WTC11 (cell line): ENCODE results near the gene CTSA. TPM values are rescaled to one million over a fixed set of nuclear protein-coding genes. Genes with fewer than 3 reads are reported as not detected.

Experiments used
- ATAC-seq: fragments of 200-7000 bp; cut with Tn5 transposase; 2 replicates; pipeline ENCODE4 v1.10.0; 2021; ENCODE audit warnings: mild to moderate bottlenecking, moderate library complexity
- CTCF ChIA-PET: fragments of 300-600 bp; sonication (Branson Sonifier 250); formaldehyde crosslinking; loops from one replicate; lab custom pipeline; 2021; ENCODE audit warnings: antibody characterized with exemption; lab: Charles Lee
- POLR2A ChIA-PET: fragments of 350-600 bp; sonication (Branson Sonifier 250); formaldehyde crosslinking; loops from one replicate; lab custom pipeline; 2021; ENCODE audit warnings: antibody characterized with exemption; lab: Charles Lee
- DNase-seq: peaks from one replicate; pipeline ENCODE4 v3.0.0; 2021; ENCODE audit warnings: low spot score
- H3K27ac Mint-ChIP-seq: 2 replicates; pipeline ENCODE4 v1.8.0; 2021; ENCODE audit warnings: mixed read lengths
- H3K27me3 Mint-ChIP-seq: 2 replicates; pipeline ENCODE4 v1.8.0; 2021; ENCODE audit warnings: low read depth, mild to moderate bottlenecking, moderate library complexity, mixed read lengths
- H3K36me3 Mint-ChIP-seq: 2 replicates; pipeline ENCODE4 v1.8.0; 2021; ENCODE audit warnings: mixed read lengths
- H3K4me1 Mint-ChIP-seq: 2 replicates; pipeline ENCODE4 v1.8.0; 2022; ENCODE audit warnings: mixed read lengths
- H3K4me3 Mint-ChIP-seq: 2 replicates; pipeline ENCODE4 v1.8.0; 2021; ENCODE audit warnings: mild to moderate bottlenecking, moderate library complexity, mixed read lengths
- H3K9me3 Mint-ChIP-seq: 2 replicates; pipeline ENCODE4 v1.8.0; 2021; ENCODE audit warnings: mixed read lengths
- ETV6 ChIP-seq: sonication (generic); formaldehyde crosslinking; IDR thresholded peaks from 2 replicates; pipeline ENCODE4 v1.8.1; 2022; ENCODE audit warnings: mild to moderate bottlenecking, missing genetic modification reagents
- FOXJ3 ChIP-seq: sonication (generic); formaldehyde crosslinking; IDR thresholded peaks from 2 replicates; pipeline ENCODE4 v1.9.0; 2021; ENCODE audit warnings: missing genetic modification reagents, mild to moderate bottlenecking, borderline replicate concordance
- GTF2I ChIP-seq: fragments of 250-450 bp; sonication (Bioruptor Pico); conservative IDR thresholded peaks from 2 replicates; pipeline ENCODE4 v1.4.0; 2021; ENCODE audit warnings: mild to moderate bottlenecking
- HMGA2 ChIP-seq: fragments of 250-450 bp; sonication (Bioruptor Pico); IDR thresholded peaks from 2 replicates; pipeline ENCODE4 v1.4.0; 2021; ENCODE audit warnings: mild to moderate bottlenecking, moderate library complexity
- MYBL2 ChIP-seq: sonication (generic); formaldehyde crosslinking; IDR thresholded peaks from 2 replicates; pipeline ENCODE4 v1.8.1; 2023; ENCODE audit warnings: mild to moderate bottlenecking, moderate library complexity, missing genetic modification reagents
- NR1H2 ChIP-seq: sonication (generic); formaldehyde crosslinking; IDR thresholded peaks from 2 replicates; pipeline ENCODE4 v1.9.0; 2021; ENCODE audit warnings: mild to moderate bottlenecking, moderate library complexity, missing genetic modification reagents
- NR2C2 ChIP-seq: sonication (generic); formaldehyde crosslinking; IDR thresholded peaks from 2 replicates; pipeline ENCODE4 v1.8.0; 2022; ENCODE audit warnings: mild to moderate bottlenecking, missing genetic modification reagents
- NR3C1 ChIP-seq: sonication (generic); formaldehyde crosslinking; conservative IDR thresholded peaks from 2 replicates; pipeline ENCODE4 v1.8.1; 2023; ENCODE audit warnings: low read depth, mild to moderate bottlenecking, missing genetic modification reagents
- SP1 ChIP-seq: sonication (generic); formaldehyde crosslinking; conservative IDR thresholded peaks from 2 replicates; pipeline ENCODE4 v1.8.1; 2022; ENCODE audit warnings: missing genetic modification reagents
- ZNF121 ChIP-seq: sonication (generic); formaldehyde crosslinking; IDR thresholded peaks from 2 replicates; pipeline ENCODE4 v1.8.0; 2023; ENCODE audit warnings: missing genetic modification reagents
- ZNF138 ChIP-seq: sonication (generic); formaldehyde crosslinking; conservative IDR thresholded peaks from 2 replicates; pipeline ENCODE4 v1.8.1; 2022; ENCODE audit warnings: mild to moderate bottlenecking, moderate library complexity, missing genetic modification reagents
- total RNA-seq: library from RNA; stranded (reverse); gene quantifications from 3 replicates; pipeline ENCODE4 v1.2.3, GENCODE V29; 2021
- TF ChIP-seq, protein P1 (sequence below): sonication (generic); formaldehyde crosslinking; IDR thresholded peaks from 2 replicates; pipeline ENCODE4 v1.8.0; 2022; ENCODE audit warnings: missing genetic modification reagents
- TF ChIP-seq, protein P2 (sequence below): fragments of 250-450 bp; sonication (Bioruptor Pico); IDR thresholded peaks from 2 replicates; pipeline ENCODE4 v1.9.0; 2021; ENCODE audit warnings: mild to moderate bottlenecking
- TF ChIP-seq, protein P3 (sequence below): fragments of 250-450 bp; sonication (Bioruptor Pico); IDR thresholded peaks from 2 replicates; pipeline ENCODE4 v1.9.0; 2021; ENCODE audit warnings: mild to moderate bottlenecking
- TF ChIP-seq, protein P4 (sequence below): sonication (generic); formaldehyde crosslinking; conservative IDR thresholded peaks from 2 replicates; pipeline ENCODE4 v1.8.1; 2023; ENCODE audit warnings: mild to moderate bottlenecking, low read depth, missing genetic modification reagents, moderate library complexity
- TF ChIP-seq, protein P5 (sequence below): sonication (generic); formaldehyde crosslinking; IDR thresholded peaks from 2 replicates; pipeline ENCODE4 v1.8.0; 2022; ENCODE audit warnings: mild to moderate bottlenecking, missing genetic modification reagents
- TF ChIP-seq, protein P6 (sequence below): sonication (generic); formaldehyde crosslinking; IDR thresholded peaks from 2 replicates; pipeline ENCODE4 v1.8.1; 2022; ENCODE audit warnings: low read depth, mild to moderate bottlenecking, moderate library complexity, missing genetic modification reagents, borderline replicate concordance
- TF ChIP-seq, protein P7 (sequence below): fragments of 250-450 bp; sonication (Bioruptor Pico); IDR thresholded peaks from 2 replicates; pipeline ENCODE4 v1.9.0; 2021; ENCODE audit warnings: mild to moderate bottlenecking, borderline replicate concordance

Gene CTSA
- total RNA-seq, 1 experiment from 2014 or later = 48.3 TPM

DNA sequence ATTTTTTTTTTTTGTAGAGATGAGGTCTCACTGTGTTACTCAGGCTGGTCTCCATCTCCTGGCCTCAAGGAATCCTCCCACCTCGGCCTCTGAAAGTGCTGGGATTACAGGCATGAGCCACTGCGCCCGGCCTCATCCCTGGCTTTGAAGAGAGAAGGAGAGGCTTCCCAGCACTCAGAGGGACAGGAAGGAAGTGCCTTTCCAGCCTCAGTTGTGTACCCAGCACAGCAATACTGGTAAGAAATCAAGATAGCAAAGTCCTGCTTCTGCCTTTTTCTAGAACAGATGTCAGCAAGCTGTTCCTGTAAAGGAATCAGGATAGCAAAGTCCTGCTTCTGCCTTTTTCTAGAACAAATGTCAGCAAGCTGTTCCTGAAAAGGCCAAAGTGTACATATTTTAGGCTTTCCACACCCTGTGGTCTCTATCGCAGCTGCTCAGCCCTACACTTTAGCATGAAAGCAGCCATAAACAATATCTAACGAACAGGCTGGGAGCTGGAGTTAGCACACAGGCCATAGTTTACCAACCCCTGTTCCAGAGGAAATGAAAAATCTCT is 27.1 kb downstream of the CTSA start (continued):
- TF ChIP-seq, protein P1, sequence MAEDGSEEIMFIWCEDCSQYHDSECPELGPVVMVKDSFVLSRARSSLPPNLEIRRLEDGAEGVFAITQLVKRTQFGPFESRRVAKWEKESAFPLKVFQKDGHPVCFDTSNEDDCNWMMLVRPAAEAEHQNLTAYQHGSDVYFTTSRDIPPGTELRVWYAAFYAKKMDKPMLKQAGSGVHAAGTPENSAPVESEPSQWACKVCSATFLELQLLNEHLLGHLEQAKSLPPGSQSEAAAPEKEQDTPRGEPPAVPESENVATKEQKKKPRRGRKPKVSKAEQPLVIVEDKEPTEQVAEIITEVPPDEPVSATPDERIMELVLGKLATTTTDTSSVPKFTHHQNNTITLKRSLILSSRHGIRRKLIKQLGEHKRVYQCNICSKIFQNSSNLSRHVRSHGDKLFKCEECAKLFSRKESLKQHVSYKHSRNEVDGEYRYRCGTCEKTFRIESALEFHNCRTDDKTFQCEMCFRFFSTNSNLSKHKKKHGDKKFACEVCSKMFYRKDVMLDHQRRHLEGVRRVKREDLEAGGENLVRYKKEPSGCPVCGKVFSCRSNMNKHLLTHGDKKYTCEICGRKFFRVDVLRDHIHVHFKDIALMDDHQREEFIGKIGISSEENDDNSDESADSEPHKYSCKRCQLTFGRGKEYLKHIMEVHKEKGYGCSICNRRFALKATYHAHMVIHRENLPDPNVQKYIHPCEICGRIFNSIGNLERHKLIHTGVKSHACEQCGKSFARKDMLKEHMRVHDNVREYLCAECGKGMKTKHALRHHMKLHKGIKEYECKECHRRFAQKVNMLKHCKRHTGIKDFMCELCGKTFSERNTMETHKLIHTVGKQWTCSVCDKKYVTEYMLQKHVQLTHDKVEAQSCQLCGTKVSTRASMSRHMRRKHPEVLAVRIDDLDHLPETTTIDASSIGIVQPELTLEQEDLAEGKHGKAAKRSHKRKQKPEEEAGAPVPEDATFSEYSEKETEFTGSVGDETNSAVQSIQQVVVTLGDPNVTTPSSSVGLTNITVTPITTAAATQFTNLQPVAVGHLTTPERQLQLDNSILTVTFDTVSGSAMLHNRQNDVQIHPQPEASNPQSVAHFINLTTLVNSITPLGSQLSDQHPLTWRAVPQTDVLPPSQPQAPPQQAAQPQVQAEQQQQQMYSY (CRISPR knock-in tag) = no peak
- TF ChIP-seq, protein P2, sequence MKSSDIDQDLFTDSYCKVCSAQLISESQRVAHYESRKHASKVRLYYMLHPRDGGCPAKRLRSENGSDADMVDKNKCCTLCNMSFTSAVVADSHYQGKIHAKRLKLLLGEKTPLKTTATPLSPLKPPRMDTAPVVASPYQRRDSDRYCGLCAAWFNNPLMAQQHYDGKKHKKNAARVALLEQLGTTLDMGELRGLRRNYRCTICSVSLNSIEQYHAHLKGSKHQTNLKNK (CRISPR knock-in tag) = no peak
- TF ChIP-seq, protein P3, sequence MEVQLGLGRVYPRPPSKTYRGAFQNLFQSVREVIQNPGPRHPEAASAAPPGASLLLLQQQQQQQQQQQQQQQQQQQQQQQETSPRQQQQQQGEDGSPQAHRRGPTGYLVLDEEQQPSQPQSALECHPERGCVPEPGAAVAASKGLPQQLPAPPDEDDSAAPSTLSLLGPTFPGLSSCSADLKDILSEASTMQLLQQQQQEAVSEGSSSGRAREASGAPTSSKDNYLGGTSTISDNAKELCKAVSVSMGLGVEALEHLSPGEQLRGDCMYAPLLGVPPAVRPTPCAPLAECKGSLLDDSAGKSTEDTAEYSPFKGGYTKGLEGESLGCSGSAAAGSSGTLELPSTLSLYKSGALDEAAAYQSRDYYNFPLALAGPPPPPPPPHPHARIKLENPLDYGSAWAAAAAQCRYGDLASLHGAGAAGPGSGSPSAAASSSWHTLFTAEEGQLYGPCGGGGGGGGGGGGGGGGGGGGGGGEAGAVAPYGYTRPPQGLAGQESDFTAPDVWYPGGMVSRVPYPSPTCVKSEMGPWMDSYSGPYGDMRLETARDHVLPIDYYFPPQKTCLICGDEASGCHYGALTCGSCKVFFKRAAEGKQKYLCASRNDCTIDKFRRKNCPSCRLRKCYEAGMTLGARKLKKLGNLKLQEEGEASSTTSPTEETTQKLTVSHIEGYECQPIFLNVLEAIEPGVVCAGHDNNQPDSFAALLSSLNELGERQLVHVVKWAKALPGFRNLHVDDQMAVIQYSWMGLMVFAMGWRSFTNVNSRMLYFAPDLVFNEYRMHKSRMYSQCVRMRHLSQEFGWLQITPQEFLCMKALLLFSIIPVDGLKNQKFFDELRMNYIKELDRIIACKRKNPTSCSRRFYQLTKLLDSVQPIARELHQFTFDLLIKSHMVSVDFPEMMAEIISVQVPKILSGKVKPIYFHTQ (CRISPR knock-in tag) = no peak
- no peak for TF ChIP-seq ZNF138
- TF ChIP-seq, protein P4, sequence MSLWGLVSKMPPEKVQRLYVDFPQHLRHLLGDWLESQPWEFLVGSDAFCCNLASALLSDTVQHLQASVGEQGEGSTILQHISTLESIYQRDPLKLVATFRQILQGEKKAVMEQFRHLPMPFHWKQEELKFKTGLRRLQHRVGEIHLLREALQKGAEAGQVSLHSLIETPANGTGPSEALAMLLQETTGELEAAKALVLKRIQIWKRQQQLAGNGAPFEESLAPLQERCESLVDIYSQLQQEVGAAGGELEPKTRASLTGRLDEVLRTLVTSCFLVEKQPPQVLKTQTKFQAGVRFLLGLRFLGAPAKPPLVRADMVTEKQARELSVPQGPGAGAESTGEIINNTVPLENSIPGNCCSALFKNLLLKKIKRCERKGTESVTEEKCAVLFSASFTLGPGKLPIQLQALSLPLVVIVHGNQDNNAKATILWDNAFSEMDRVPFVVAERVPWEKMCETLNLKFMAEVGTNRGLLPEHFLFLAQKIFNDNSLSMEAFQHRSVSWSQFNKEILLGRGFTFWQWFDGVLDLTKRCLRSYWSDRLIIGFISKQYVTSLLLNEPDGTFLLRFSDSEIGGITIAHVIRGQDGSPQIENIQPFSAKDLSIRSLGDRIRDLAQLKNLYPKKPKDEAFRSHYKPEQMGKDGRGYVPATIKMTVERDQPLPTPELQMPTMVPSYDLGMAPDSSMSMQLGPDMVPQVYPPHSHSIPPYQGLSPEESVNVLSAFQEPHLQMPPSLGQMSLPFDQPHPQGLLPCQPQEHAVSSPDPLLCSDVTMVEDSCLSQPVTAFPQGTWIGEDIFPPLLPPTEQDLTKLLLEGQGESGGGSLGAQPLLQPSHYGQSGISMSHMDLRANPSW (CRISPR knock-in tag) = no peak
- no peak for TF ChIP-seq SP1

DNA sequence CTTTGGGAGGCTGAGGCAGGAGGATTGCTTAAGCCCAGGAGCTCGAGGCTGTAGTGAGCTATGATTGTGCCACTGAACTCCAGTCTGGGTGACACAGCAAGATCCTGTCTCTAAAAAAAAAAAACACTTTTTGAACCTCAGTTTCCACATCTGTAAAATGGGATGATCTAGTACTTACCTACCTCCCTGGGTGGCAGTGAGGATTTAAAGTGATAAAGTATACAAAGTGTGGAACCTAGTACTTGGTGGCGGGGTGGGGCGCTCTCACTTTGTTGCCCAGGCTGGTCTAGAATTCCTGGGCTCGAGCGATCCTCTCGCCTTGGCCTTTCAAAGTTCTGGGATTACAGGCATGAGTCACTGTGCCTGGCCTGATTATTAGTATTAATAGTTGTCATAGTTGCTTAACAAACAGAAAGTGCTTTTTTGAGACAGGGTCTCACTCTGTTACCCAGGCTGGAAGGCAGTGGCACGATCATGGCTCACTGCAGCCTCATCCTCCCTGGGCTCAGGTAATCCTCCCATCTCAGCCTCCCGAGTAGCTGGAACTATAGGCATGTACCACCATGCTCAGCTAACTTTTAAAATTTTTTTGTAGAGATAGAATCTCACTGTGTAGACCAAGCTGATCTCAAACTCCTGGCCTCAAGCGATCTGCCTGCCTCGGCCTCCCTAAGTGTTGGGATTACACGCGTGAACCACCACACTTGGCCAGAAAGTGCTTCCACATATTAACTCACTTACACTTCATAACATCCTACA is 27.8 kb downstream of the CTSA start:
- Mint-ChIP-seq H3K27me3 (0 out of 2 replicates have a peak, but pooled peaks cover 3% of the 10 kb centered on the region), H3K4me3 (no peak overlapping the region), H3K36me3 (no peaks in the 10 kb centered on the region), H3K4me1 (peaks cover 7% of the 10 kb centered on the region; the same call in 1 of the 2 replicates), H3K27ac (no peak overlapping the region), H3K9me3 (no peaks in the 10 kb centered on the region)
- ChIA-PET CTCF (interaction anchor here (0.6 to 3.0 kb wide), 5 partner anchors 15 to 93 kb away, joined by 3 to 13 read pairs (median 6); no protein-coding TSS in a partner anchor), POLR2A (interaction anchor here (0.8 to 1.2 kb wide), 3 partner anchors 8 to 29 kb away, joined by 3 to 8 read pairs (median 3); partner anchors contain the start of gene PCIF1)
- ATAC-seq (no peak), DNase-seq (no peak)
- TF ChIP-seq ZNF121 (CRISPR knock-in tag) = no peak
- no peak for TF ChIP-seq GTF2I (CRISPR knock-in tag)
- TF ChIP-seq NR2C2 (CRISPR knock-in tag) = no peak
- TF ChIP-seq, protein P5, sequence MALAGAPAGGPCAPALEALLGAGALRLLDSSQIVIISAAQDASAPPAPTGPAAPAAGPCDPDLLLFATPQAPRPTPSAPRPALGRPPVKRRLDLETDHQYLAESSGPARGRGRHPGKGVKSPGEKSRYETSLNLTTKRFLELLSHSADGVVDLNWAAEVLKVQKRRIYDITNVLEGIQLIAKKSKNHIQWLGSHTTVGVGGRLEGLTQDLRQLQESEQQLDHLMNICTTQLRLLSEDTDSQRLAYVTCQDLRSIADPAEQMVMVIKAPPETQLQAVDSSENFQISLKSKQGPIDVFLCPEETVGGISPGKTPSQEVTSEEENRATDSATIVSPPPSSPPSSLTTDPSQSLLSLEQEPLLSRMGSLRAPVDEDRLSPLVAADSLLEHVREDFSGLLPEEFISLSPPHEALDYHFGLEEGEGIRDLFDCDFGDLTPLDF = no peak
- no peak for TF ChIP-seq MYBL2 (CRISPR knock-in tag)
- TF ChIP-seq NR3C1 = no peak
- TF ChIP-seq, protein P6, sequence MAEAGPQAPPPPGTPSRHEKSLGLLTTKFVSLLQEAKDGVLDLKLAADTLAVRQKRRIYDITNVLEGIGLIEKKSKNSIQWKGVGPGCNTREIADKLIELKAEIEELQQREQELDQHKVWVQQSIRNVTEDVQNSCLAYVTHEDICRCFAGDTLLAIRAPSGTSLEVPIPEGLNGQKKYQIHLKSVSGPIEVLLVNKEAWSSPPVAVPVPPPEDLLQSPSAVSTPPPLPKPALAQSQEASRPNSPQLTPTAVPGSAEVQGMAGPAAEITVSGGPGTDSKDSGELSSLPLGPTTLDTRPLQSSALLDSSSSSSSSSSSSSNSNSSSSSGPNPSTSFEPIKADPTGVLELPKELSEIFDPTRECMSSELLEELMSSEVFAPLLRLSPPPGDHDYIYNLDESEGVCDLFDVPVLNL (CRISPR knock-in tag) = no peak
- TF ChIP-seq FOXJ3 = no peak
- TF ChIP-seq, protein P7, sequence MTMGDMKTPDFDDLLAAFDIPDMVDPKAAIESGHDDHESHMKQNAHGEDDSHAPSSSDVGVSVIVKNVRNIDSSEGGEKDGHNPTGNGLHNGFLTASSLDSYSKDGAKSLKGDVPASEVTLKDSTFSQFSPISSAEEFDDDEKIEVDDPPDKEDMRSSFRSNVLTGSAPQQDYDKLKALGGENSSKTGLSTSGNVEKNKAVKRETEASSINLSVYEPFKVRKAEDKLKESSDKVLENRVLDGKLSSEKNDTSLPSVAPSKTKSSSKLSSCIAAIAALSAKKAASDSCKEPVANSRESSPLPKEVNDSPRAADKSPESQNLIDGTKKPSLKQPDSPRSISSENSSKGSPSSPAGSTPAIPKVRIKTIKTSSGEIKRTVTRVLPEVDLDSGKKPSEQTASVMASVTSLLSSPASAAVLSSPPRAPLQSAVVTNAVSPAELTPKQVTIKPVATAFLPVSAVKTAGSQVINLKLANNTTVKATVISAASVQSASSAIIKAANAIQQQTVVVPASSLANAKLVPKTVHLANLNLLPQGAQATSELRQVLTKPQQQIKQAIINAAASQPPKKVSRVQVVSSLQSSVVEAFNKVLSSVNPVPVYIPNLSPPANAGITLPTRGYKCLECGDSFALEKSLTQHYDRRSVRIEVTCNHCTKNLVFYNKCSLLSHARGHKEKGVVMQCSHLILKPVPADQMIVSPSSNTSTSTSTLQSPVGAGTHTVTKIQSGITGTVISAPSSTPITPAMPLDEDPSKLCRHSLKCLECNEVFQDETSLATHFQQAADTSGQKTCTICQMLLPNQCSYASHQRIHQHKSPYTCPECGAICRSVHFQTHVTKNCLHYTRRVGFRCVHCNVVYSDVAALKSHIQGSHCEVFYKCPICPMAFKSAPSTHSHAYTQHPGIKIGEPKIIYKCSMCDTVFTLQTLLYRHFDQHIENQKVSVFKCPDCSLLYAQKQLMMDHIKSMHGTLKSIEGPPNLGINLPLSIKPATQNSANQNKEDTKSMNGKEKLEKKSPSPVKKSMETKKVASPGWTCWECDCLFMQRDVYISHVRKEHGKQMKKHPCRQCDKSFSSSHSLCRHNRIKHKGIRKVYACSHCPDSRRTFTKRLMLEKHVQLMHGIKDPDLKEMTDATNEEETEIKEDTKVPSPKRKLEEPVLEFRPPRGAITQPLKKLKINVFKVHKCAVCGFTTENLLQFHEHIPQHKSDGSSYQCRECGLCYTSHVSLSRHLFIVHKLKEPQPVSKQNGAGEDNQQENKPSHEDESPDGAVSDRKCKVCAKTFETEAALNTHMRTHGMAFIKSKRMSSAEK (CRISPR knock-in tag) = no peak
- TF ChIP-seq ETV6 = no peak
- no peak for TF ChIP-seq HMGA2
- no peak for TF ChIP-seq NR1H2 (CRISPR knock-in tag)
